K562 (cell line): ENCODE data around the gene DNAJA1. TPM values are rescaled to one million over a fixed set of nuclear protein-coding genes. Genes with fewer than 3 reads are reported as not detected.

Experiments
- BHLHE40 ChIP-seq: IDR thresholded peaks from 2 replicates; pipeline ENCODE4 v1.6.1; 2011; ENCODE audit warnings: low read length, improper control_type of control experiment
- CBFA2T2 ChIP-seq: fragments of 450-650 bp; conservative IDR thresholded peaks from 2 replicates; pipeline ENCODE4 v1.6.1; 2017; ENCODE audit warnings: mild to moderate bottlenecking
- CC2D1A ChIP-seq: fragments of 450-650 bp; IDR thresholded peaks from 2 replicates; pipeline ENCODE4 v1.6.1; 2017; ENCODE audit warnings: mild to moderate bottlenecking
- CHD4 ChIP-seq: fragments of 200-600 bp; sonication (generic); IDR thresholded peaks from 3 replicates; pipeline ENCODE4 v1.6.1; 2012; ENCODE audit warnings: low read depth, mild to moderate bottlenecking, mixed read lengths, low read length, inconsistent platforms; ENCODE audit not compliant: insufficient read depth, insufficient replicate concordance, poor library complexity, severe bottlenecking
- CREBBP ChIP-seq: IDR thresholded peaks from one replicate; pipeline ENCODE4 v1.6.1; 2012; ENCODE audit warnings: low read depth, mild to moderate bottlenecking, control low read depth, inconsistent platforms, low read length
- ERF ChIP-seq: fragments of 450-650 bp; formaldehyde crosslinking; IDR thresholded peaks from 2 replicates; pipeline ENCODE4 v1.4.0; 2020; ENCODE audit warnings: mild to moderate bottlenecking, mixed read lengths
- ETV6 ChIP-seq, 3 experiments: fragments of 150-350 bp in 1 of 3; sonication (generic) in 1 of 3; formaldehyde crosslinking in 1 of 3; IDR thresholded peaks; 2 replicates each; pipeline versions ENCODE4 v1.6.1 to v1.8.0; 2014 to 2022; ENCODE audit warnings: borderline replicate concordance in 2 of 3, low read depth in 2 of 3, antibody characterized with exemption in 1 of 3, low read length in 1 of 3, mild to moderate bottlenecking in 1 of 3, missing genetic modification reagents in 1 of 3
- HOXB6 ChIP-seq: fragments of 250-450 bp; sonication (Bioruptor Pico); IDR thresholded peaks from 2 replicates; pipeline ENCODE4 v1.5.1; 2022; ENCODE audit warnings: mild to moderate bottlenecking, borderline replicate concordance
- KLF10 ChIP-seq: fragments of 250-450 bp; sonication (Bioruptor Pico); IDR thresholded peaks from 2 replicates; pipeline ENCODE4 v1.6.1; 2021; ENCODE audit warnings: matching md5 sums
- POLR2AphosphoS5 ChIP-seq: IDR thresholded peaks from 2 replicates; pipeline ENCODE4 v1.6.1; 2011; ENCODE audit warnings: mild to moderate bottlenecking, low read depth, low read length, moderate library complexity; ENCODE audit not compliant: control insufficient read depth, insufficient read depth
- PPARD ChIP-seq: fragments of 250-450 bp; sonication (Bioruptor Pico); IDR thresholded peaks from 2 replicates; pipeline ENCODE4 v1.8.0; 2022; ENCODE audit warnings: inconsistent platforms, mild to moderate bottlenecking, moderate library complexity
- SPI1 ChIP-seq: IDR thresholded peaks from 2 replicates; pipeline ENCODE4 v1.6.1; 2011; ENCODE audit warnings: low read depth, low read length, control low read depth, borderline replicate concordance
- XRCC3 ChIP-seq: fragments of 450-650 bp; IDR thresholded peaks from 2 replicates; pipeline ENCODE4 v1.6.1; 2017; ENCODE audit warnings: mild to moderate bottlenecking, moderate library complexity
- ZNF324 ChIP-seq: fragments of 250-450 bp; sonication (Bioruptor Pico); IDR thresholded peaks from 2 replicates; pipeline ENCODE4 v1.4.0; 2020; ENCODE audit warnings: mild to moderate bottlenecking
- ZNF444 ChIP-seq: fragments of 250-450 bp; sonication (Bioruptor Pico); IDR thresholded peaks from 2 replicates; pipeline ENCODE4 v1.4.0; 2020; ENCODE audit warnings: mild to moderate bottlenecking, moderate library complexity
- ZNF766 ChIP-seq: fragments of 200-800 bp; sonication (Bioruptor generic); conservative IDR thresholded peaks from 2 replicates; pipeline ENCODE4 v1.6.1; 2016; ENCODE audit warnings: missing genetic modification characterization, missing compliant biosample characterization
- ZNF79 ChIP-seq: fragments of 250-450 bp; sonication (Bioruptor Pico); IDR thresholded peaks from 2 replicates; pipeline ENCODE4 v1.4.0; 2020; ENCODE audit warnings: low read depth, mild to moderate bottlenecking, moderate library complexity
- polyA plus RNA-seq, 8 experiments: library from polyadenylated mRNA; depleted of rRNA in 4 of 8; stranded (reverse) in 5 of 8; unstranded in 3 of 8; fragments of >200 nt; fragmentation: Nextera tagmentation in 2 of 8; fragmentation: Illumina TruSeq in 1 of 8; extraction: Ambion mirVana in 2 of 8; extraction: Trizol in 1 of 8; gene quantifications; 2 replicates each; pipeline versions ENCODE4 v1.2.1 to v1.2.3, GENCODE V29; 2011 to 2014; ENCODE audit warnings: inconsistent platforms in 1 of 8, missing spikeins in 1 of 8
- total RNA-seq, 7 experiments: library from RNA; depleted of rRNA in 6 of 7; stranded (reverse); fragments of >200 nt in 6 of 7; fragmentation: Illumina TruSeq in 2 of 7; extraction: Trizol in 2 of 7; gene quantifications; 2 replicates each; pipeline versions ENCODE4 v1.2.1 to v1.2.3, GENCODE V29; 2011 to 2021; ENCODE audit warnings: low replicate concordance in 1 of 7
- TF ChIP-seq, protein P1 (sequence below): fragments of 450-650 bp; IDR thresholded peaks from 2 replicates; pipeline ENCODE4 v1.6.1; 2018; ENCODE audit warnings: mild to moderate bottlenecking, low read depth; ENCODE audit not compliant: partially characterized antibody
- TF ChIP-seq, protein P2 (sequence below): fragments of 450-650 bp; IDR thresholded peaks from 2 replicates; pipeline ENCODE4 v1.7.0; 2016; ENCODE audit warnings: borderline replicate concordance
- TF ChIP-seq, protein P3 (sequence below): sonication (generic); formaldehyde crosslinking; IDR thresholded peaks from 2 replicates; pipeline ENCODE4 v1.8.0; 2022; ENCODE audit warnings: mild to moderate bottlenecking, low read depth, missing genetic modification reagents
- TF ChIP-seq, protein P4 (sequence below): sonication (generic); formaldehyde crosslinking; IDR thresholded peaks from 2 replicates; pipeline ENCODE4 v1.8.0; 2022; ENCODE audit warnings: mild to moderate bottlenecking, missing genetic modification reagents

DNAJA1 gene
- total and polyA plus RNA-seq, 9 of the 15 experiments (the other 6 are each of a cell fraction or from before 2014, with no cell fraction given): 109 to 359 (median 175) TPM

DNA sequence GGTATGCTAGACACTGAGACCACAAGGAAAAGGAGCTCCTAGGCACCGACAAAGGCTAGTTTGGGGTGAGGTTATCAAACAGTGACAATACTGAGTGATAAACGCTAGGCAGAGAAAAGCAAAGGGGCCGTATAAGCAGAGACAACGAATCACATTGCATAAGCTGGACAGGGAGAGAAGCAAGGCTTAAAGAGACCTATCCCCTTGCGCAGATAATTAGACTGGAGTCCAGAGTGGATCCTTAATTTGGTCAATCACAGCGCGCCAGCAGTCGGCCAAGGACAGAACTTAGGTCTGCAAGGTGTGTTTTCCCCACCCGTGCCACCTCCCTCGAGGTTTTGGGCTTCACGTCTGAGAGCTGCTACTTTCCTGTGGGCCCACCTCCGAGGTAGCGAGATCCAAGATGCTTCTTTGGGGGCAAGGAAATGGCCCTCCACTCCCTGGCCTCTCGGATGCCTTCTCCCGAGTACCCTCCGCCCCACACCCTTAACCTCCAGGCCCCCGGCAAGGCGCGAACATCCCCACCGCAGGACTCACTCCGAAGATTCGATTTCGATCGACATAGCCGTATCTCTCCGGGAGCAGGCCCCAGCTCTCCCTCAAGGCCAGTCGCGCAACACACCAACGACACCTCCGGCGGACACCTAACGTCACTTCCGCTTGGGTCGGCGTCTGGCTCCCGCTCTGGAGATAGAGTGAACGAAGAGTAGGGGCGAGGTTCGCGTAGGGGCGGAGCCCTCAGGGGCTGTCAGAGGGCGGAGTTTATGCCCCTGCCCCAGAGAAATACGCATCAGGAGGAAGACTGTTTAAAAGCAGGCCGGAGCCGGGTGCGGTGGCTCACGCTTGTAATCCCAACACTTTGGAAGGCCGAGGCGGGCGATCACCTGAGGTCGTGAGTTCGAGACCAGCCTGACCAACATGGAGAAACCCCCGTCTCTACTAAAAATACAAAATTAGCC lies 51.3 kb downstream of the DNAJA1 start, which contains the start of gene SMU1 (continued):
- TF ChIP-seq, protein P1, sequence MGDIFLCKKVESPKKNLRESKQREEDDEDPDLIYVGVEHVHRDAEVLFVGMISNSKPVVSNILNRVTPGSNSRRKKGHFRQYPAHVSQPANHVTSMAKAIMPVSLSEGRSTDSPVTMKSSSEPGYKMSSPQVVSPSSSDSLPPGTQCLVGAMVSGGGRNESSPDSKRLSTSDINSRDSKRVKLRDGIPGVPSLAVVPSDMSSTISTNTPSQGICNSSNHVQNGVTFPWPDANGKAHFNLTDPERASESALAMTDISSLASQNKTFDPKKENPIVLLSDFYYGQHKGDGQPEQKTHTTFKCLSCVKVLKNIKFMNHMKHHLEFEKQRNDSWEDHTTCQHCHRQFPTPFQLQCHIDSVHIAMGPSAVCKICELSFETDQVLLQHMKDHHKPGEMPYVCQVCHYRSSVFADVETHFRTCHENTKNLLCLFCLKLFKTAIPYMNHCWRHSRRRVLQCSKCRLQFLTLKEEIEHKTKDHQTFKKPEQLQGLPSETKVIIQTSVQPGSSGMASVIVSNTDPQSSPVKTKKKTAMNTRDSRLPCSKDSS: no peak
- TF ChIP-seq CHD4 (no peak), XRCC3 (no peak), ZNF444 (no peak), KLF10 (no peak), CREBBP (no peak), ZNF324 (CRISPR knock-in tag) (no peak), SPI1 (0 out of 2 replicates have a peak, but pooled peaks have one; percentile 1), CC2D1A (no peak), ZNF766 (CRISPR knock-in tag) (no peak), BHLHE40 (no peak), ERF (no peak), ZNF79 (CRISPR knock-in tag) (no peak), POLR2AphosphoS5 (peak; percentile 59; the same call in 1 of the 2 replicates), ETV6 (IDR thresholded peaks at IDR 0.05; ENCODE audit: borderline replicate concordance in 1 of 2, low read depth in 2 of 2, low read length in 1 of 2) (no peak), ETV6 (CRISPR knock-in tag; IDR thresholded peaks at IDR 0.05; ENCODE audit: borderline replicate concordance) (no peak), CBFA2T2 (no peak), HOXB6 (CRISPR knock-in tag) (no peak), PPARD (CRISPR knock-in tag) (no peak)
- TF ChIP-seq, protein P2, sequence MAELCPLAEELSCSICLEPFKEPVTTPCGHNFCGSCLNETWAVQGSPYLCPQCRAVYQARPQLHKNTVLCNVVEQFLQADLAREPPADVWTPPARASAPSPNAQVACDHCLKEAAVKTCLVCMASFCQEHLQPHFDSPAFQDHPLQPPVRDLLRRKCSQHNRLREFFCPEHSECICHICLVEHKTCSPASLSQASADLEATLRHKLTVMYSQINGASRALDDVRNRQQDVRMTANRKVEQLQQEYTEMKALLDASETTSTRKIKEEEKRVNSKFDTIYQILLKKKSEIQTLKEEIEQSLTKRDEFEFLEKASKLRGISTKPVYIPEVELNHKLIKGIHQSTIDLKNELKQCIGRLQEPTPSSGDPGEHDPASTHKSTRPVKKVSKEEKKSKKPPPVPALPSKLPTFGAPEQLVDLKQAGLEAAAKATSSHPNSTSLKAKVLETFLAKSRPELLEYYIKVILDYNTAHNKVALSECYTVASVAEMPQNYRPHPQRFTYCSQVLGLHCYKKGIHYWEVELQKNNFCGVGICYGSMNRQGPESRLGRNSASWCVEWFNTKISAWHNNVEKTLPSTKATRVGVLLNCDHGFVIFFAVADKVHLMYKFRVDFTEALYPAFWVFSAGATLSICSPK: no peak
- TF ChIP-seq, protein P3, sequence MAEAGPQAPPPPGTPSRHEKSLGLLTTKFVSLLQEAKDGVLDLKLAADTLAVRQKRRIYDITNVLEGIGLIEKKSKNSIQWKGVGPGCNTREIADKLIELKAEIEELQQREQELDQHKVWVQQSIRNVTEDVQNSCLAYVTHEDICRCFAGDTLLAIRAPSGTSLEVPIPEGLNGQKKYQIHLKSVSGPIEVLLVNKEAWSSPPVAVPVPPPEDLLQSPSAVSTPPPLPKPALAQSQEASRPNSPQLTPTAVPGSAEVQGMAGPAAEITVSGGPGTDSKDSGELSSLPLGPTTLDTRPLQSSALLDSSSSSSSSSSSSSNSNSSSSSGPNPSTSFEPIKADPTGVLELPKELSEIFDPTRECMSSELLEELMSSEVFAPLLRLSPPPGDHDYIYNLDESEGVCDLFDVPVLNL: no peak; the same call in 1 of the 2 replicates
- TF ChIP-seq, protein P4, sequence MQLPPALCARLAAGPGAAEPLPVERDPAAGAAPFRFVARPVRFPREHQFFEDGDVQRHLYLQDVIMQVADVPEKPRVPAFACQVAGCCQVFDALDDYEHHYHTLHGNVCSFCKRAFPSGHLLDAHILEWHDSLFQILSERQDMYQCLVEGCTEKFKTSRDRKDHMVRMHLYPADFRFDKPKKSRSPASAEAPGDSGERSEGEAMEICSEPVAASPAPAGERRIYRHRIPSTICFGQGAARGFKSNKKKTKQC: no peak
